Fibroblast of skin of right quadriceps (primary cell): ENCODE measurements around the gene ABLIM1.

ENCODE experiments used
- DNase-seq: peaks from one replicate; pipeline ENCODE4 v3.0.0-alpha.2; 2013

The ABLIM1 gene

GRCh38 chr10:114645706-114646105, 12.4 kb downstream of the ABLIM1 start:
- no peak for DNase-seq

- DNase-seq = no peak
Measured at GRCh38 chr10:114643158-114643557, 14.9 kb downstream of the ABLIM1 start.

- DNase-seq = no peak
Measured at GRCh38 chr10:114642729-114643128, 15.3 kb downstream of the ABLIM1 start.

GRCh38 chr10:114638821-114639625, 19.1 kb downstream of the ABLIM1 start:
- peak; percentile 97 for DNase-seq

GRCh38 chr10:114635797-114636550, 22.1 kb downstream of the ABLIM1 start:
- no peak for DNase-seq

- DNase-seq = no peak
Measured at GRCh38 chr10:114635101-114635500, 23.0 kb downstream of the ABLIM1 start.

GRCh38 chr10:114634609-114634979, 23.5 kb downstream of the ABLIM1 start:
- DNase-seq = peak; percentile 92

GRCh38 chr10:114632869-114633715, 25.0 kb downstream of the ABLIM1 start:
- DNase-seq = peak; percentile 95

- DNase-seq = peak; percentile 17
Measured at GRCh38 chr10:114631666-114632417, 26.2 kb downstream of the ABLIM1 start.

GRCh38 chr10:114631090-114631665, 26.9 kb downstream of the ABLIM1 start:
- no peak for DNase-seq

GRCh38 chr10:114629824-114630730, 28.0 kb downstream of the ABLIM1 start:
- DNase-seq = peak; percentile 68

GRCh38 chr10:114629083-114629823, 28.8 kb downstream of the ABLIM1 start:
- DNase-seq = no peak

GRCh38 chr10:114628106-114628505, 30.0 kb downstream of the ABLIM1 start:
- DNase-seq = no peak

GRCh38 chr10:114626841-114627240, 31.2 kb downstream of the ABLIM1 start:
- DNase-seq = no peak

GRCh38 chr10:114624951-114625780, 32.9 kb downstream of the ABLIM1 start:
- peak; percentile 20 for DNase-seq

GRCh38 chr10:114624422-114624821, 33.7 kb downstream of the ABLIM1 start:
- no peak for DNase-seq

- DNase-seq = peak; percentile 85
Measured at GRCh38 chr10:114623661-114624294, 34.3 kb downstream of the ABLIM1 start.

- no peak for DNase-seq
Measured at GRCh38 chr10:114623155-114623554, 34.9 kb downstream of the ABLIM1 start.

GRCh38 chr10:114618722-114619121, 39.4 kb downstream of the ABLIM1 start:
- no peak for DNase-seq
